ENCODE data around the gene SSUH2. TPM values are rescaled to one million over a fixed set of nuclear protein-coding genes. Genes with fewer than 3 reads are reported as not detected.

Gene SSUH2
- total RNA-seq, 1 experiment from 2014 or later, result 0.94 TPM

- ATAC-seq (no peak), DNase-seq (ENCODE audit: low spot score) (no peak)
- Mint-ChIP-seq H3K27ac (no peak overlapping the region), H3K4me3 (no peak overlapping the region), H3K4me1 (peaks cover 9% of the 10 kb centered on the region), H3K9me3 (peaks cover 10% of the 10 kb centered on the region), H3K27me3 (ENCODE audit: low read depth) (peaks cover 28% of the 10 kb centered on the region), H3K36me3 (no peaks in the 10 kb centered on the region)
- CTCF ChIA-PET, result interaction anchor here (1.9 kb wide), 1 partner anchor 111 kb away, joined by 6 read pairs; the partner anchor contains the start of gene OXTR
- POLR2A ChIA-PET, result no interaction called here
- TF ChIP-seq MXD4 (CRISPR knock-in tag; IDR thresholded peaks at IDR 0.05; ENCODE audit: borderline replicate concordance) (no peak), ZNF121 (CRISPR knock-in tag; IDR thresholded peaks at IDR 0.05) (no peak), USF2 (CRISPR knock-in tag; IDR thresholded peaks at IDR 0.05) (no peak), RORB (CRISPR knock-in tag; IDR thresholded peaks at IDR 0.05) (no peak), ZNF532 (CRISPR knock-in tag; IDR thresholded peaks at IDR 0.05; ENCODE audit: borderline replicate concordance) (no peak)
- TF ChIP-seq, protein P1, sequence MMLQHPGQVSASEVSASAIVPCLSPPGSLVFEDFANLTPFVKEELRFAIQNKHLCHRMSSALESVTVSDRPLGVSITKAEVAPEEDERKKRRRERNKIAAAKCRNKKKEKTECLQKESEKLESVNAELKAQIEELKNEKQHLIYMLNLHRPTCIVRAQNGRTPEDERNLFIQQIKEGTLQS (CRISPR knock-in tag; conservative IDR thresholded peaks at IDR 0.05), result no peak
- TF ChIP-seq, protein P2, sequence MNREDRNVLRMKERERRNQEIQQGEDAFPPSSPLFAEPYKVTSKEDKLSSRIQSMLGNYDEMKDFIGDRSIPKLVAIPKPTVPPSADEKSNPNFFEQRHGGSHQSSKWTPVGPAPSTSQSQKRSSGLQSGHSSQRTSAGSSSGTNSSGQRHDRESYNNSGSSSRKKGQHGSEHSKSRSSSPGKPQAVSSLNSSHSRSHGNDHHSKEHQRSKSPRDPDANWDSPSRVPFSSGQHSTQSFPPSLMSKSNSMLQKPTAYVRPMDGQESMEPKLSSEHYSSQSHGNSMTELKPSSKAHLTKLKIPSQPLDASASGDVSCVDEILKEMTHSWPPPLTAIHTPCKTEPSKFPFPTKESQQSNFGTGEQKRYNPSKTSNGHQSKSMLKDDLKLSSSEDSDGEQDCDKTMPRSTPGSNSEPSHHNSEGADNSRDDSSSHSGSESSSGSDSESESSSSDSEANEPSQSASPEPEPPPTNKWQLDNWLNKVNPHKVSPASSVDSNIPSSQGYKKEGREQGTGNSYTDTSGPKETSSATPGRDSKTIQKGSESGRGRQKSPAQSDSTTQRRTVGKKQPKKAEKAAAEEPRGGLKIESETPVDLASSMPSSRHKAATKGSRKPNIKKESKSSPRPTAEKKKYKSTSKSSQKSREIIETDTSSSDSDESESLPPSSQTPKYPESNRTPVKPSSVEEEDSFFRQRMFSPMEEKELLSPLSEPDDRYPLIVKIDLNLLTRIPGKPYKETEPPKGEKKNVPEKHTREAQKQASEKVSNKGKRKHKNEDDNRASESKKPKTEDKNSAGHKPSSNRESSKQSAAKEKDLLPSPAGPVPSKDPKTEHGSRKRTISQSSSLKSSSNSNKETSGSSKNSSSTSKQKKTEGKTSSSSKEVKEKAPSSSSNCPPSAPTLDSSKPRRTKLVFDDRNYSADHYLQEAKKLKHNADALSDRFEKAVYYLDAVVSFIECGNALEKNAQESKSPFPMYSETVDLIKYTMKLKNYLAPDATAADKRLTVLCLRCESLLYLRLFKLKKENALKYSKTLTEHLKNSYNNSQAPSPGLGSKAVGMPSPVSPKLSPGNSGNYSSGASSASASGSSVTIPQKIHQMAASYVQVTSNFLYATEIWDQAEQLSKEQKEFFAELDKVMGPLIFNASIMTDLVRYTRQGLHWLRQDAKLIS (CRISPR knock-in tag; IDR thresholded peaks at IDR 0.05; ENCODE audit: borderline replicate concordance), result no peak
These were observed 14.0 kb upstream of the SSUH2 start for GRCh38 chr3:8658306-8659212.

DNA sequence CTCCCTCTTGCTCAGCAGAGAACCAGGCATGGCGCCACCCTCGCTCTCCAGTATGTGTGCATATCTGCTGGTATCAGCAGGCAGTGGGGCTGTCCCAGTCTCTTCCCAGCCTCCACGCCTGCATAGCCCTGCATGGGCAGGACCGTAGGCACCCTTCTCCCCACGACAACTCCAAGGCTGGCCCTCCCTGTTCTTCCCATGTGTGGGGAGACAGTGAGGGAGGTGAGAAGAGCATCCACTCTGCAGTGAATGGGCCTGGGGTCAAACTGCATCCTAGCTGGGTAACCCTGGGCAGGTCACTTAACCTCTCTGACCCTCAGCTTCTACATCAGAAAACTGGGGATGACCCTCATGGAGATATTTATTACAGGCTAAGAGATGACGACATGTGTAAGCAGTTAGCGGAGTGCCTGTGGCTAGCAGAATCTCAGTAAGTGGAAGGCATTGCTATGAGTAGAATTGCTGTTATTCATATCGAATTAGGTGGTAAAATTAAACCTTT is 13.3 kb upstream of the SSUH2 start:
- Mint-ChIP-seq H3K4me1 (peaks cover 6% of the 10 kb centered on the region), H3K9me3 (peaks cover 10% of the 10 kb centered on the region), H3K36me3 (no peaks in the 10 kb centered on the region), H3K4me3 (no peak overlapping the region), H3K27ac (no peak overlapping the region), H3K27me3 (ENCODE audit: low read depth) (peaks cover 28% of the 10 kb centered on the region)
- DNase-seq (ENCODE audit: low spot score), result no peak
- ChIA-PET CTCF (interaction anchor here (1.9 kb wide), 1 partner anchor 111 kb away, joined by 6 read pairs; the partner anchor contains the start of gene OXTR), POLR2A (no interaction called here)
- no peak for ATAC-seq
- TF ChIP-seq ETV6 (CRISPR knock-in tag; IDR thresholded peaks at IDR 0.05), result no peak
- TF ChIP-seq ZMAT4 (CRISPR knock-in tag; IDR thresholded peaks at IDR 0.05), result no peak
- no peak for TF ChIP-seq NFE2L1 (CRISPR knock-in tag; IDR thresholded peaks at IDR 0.05)
- no peak for TF ChIP-seq FOXP1 (CRISPR knock-in tag; IDR thresholded peaks at IDR 0.05; ENCODE audit: borderline replicate concordance)
- no peak for TF ChIP-seq GABPB1 (CRISPR knock-in tag; IDR thresholded peaks at IDR 0.05)
- TF ChIP-seq ATF1 (CRISPR knock-in tag; IDR thresholded peaks at IDR 0.05), result no peak
- TF ChIP-seq ESRRA (CRISPR knock-in tag; IDR thresholded peaks at IDR 0.05; ENCODE audit: borderline replicate concordance), result no peak
- TF ChIP-seq ZBTB21 (CRISPR knock-in tag; IDR thresholded peaks at IDR 0.05; ENCODE audit: borderline replicate concordance), result no peak
- TF ChIP-seq, protein P3, sequence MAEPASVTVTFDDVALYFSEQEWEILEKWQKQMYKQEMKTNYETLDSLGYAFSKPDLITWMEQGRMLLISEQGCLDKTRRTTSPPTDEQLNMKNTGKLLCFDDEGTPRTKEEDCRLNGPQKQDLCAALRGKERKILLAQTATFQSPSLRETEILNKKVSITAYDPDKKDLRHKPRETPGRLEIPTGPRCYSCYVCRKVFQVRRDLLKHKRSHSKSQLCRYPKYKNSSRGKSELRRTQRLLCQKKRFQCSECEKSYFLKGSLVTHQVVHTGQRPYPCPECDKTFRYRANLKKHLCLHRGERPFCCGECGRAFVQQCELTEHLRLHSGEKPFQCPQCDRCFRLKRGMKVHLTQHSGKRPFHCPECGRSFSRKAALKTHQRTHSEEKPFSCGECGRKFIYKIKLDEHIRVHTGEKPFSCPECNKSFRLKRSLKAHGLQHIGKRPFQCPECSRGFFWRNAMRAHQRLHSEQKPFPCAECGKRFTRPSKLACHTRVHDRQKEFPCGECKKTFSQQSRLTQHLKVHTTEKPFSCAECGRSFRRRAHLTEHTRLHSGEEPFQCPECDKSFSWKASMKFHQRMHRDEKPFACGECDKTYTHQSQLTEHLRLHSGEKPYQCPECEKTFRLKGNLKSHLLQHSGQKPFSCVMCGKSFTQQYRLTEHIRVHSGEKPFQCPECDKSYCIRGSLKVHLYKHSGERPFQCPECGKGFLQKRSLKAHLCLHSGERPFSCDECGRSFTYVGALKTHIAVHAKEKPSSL (CRISPR knock-in tag; conservative IDR thresholded peaks at IDR 0.05), result no peak
- no peak for TF ChIP-seq USF1 (CRISPR knock-in tag; IDR thresholded peaks at IDR 0.05)
- no peak for TF ChIP-seq JUN (CRISPR knock-in tag; IDR thresholded peaks at IDR 0.05)
